HL-60 (cell line): ENCODE data around the gene TMEM255B.

Source experiments
- CTCF ChIP-seq: IDR thresholded peaks from one replicate; pipeline ENCODE4 v1.5.1; 2011; ENCODE audit warnings: low read length, control low read depth, inconsistent platforms; ENCODE audit not compliant: insufficient read depth
- GABPA ChIP-seq: IDR thresholded peaks from 2 replicates; pipeline ENCODE4 v1.6.1; 2012; ENCODE audit warnings: low read depth
- POLR2AphosphoS5 ChIP-seq: IDR thresholded peaks from 2 replicates; pipeline ENCODE4 v1.6.1; 2012; ENCODE audit warnings: low read depth

- TF ChIP-seq CTCF (no peak), POLR2AphosphoS5 (no peak), GABPA (no peak)
Measured at GRCh38 chr13:113860665-113861432, 101.8 kb downstream of the TMEM255B start.
